Stimulated activated CD8-positive, alpha-beta memory T cell treated with anti-CD3 and anti-CD28 coated beads, Interleukin-15, amount 100 ng/mL, for 48 hours (primary cell): ENCODE results near the gene SIK3.
A peak's percentile ranks its signal among the peaks of the same experiment; 100 is the strongest.

Experiments
- DNase-seq, 2 donors: peaks; one replicate each; pipeline ENCODE4 v3.0.0-alpha.2; 2020; ENCODE audit warnings: low read depth in 2 of 2

SIK3 gene

DNA sequence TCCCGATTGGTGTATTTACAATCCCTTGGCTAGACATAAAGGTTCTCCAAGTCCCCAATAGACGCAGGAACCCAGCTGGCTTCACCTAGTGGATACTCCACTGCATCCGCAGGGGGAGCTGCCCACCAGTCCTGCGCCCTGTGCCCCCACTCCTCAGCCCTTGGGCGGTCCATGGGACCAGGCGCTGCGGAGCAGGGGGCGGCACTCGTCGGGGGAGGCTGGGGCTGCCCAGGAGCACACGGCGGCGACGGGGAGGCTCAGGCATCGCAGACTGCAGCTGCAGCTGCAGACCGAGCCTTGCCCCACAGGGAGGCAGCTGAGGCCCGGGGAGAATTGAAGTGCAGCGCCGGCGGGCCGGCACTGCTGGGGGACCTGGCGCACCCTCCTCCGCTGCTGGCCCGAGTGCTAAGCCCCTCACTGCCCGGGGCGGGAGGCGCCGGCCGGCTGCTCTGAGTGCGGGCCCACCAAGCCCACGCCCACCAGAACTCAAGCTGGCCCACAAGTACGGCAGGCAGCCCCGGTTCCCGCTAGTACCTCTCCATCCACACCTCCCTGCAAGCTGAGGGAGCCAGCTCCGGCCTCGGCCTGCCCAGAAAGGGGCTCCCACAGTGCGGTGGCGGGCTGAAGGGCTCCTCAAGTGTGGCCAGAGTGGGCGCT lies 12.2 kb upstream of the SIK3 start:
- no peak for DNase-seq

DNA sequence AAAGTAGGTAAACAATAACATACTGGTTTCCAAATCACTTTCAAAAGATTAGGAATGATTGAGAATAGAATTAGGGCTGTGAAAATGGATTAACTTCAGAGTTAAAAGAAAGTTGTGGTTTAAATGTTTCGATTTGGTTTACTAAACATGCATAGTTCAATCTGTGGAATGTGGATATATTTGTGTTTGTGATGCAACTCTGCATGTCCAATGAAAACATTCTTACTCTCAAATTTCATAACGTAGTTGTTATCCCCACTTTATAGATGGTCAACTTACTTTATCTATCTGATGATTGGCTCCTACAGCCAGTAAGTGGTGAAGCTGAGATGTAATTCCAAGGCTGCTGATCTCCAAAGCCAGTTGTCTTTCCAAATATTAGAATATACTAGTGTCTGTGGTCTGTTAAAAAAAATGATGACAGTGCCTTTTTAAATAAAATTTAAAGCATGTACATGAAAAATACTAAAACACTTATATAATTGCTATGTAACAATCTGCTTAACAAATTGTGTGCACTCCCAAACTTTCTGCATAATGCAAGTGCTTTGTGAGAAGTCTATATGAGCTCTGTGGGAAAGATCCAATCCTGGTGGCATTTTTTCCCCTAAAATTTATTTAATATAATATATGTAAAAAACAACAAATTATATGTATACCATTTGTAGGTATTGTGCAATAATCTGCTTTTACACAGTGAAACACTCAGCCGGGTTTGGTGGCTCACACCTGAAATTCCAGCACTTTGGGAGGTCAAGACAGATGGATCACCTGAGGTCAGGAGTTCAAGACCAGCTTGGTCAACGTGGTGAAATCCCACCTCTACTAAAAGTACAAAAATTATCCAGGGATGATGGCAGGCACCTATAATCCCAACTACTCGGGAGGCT lies 9.7 kb upstream of the SIK3 start:
- DNase-seq = no peak

DNA sequence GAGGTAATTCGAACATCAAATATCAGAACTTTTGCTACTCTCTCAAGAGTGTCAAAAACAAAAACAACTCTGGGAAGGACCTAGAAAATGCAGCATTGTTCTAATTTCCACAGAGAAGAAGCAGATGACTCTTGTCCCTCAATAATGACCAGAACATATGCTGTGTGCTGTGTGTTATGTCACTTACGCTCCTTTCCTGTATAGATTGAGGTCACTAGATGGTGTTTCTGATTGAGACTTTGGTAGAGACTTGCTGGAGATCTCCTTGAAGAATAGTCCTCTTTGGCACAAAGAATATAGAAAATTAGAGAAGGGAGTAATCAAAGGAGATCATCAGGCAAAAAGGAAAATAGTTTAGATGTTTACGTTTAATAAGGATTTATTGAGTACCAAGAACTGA lies 2.3 kb upstream of the SIK3 start:
- no peak for DNase-seq

DNA sequence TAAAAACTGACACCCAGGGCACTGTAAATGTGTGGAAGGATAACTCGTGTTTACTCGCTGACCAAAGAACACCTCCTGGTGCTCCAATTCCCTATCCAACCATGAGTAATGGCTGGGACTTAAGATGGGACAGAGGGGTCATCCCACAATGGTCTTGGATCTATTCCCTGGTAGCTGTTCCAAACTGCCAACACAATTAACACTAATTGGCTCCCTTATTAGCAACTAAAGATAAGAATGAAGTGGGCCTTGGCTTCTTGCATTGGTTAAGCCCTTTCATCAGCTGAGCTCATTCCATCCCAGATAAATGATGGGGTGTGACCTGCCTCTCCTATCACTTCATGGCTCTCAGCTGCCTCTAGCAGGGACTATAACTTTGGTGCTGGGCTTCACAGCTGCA lies 1.5 kb upstream of the SIK3 start:
- DNase-seq = no peak

DNA sequence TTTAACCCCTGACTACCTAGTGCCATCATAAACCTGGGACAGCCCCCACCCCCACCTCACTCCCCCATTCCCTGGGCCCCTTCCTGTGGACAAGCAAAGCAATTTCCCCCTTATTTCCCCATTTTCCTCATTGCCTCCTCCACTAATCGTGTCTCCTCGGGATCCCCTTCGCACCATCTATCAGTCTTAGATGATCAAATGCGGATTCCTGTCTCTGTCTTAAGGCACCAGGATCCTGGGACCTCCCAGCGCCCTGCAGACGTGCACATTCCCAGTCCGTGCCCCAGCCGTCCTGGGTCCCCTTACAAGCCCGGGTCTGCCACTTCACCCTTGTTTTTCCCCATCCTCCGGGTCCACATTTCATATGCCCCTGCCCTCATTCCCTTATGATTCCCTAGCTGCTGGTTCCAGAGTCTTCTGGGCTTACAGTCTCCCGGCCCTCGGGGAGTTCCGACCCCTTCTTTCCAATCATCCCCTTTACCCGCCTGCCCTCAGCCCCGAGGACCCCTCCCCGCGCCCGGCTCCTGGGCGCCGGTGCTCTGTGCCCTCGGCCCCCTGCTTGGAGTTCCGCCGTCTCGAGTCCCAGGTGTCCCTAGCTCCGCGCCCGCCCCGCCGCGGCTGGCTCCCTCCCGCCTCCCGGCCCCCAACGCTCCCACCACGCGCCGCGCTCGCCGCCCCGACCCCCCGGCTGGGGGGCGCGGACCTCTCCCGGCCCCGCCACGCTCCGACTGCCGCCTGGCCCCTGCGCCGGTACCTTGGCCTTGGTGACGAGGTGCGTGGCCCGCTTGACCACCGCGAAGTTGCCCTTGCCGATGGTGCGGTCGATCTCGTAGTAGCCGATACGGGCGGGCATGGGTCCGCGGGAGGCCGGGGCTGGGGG lies 599 bp downstream of the SIK3 start:
- no peak for DNase-seq

DNA sequence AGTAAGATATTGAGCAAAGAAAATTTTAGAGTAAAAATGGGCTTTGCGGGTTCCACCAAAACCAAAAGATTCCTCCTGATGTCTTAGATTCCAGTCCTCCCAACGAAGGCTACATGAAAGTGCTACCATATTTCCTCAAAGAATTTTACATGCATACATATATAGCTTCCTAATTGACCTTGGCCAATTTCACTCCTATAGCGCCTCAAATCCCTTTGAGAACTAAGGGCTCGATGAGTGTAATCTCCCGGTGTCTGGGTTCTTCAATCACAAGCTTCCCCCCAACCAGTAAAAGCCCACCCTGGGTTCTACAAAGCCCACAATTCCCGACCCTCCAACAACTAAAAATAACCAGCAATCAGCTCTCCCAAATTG lies 1.2 kb downstream of the SIK3 start:
- DNase-seq = no peak

DNA sequence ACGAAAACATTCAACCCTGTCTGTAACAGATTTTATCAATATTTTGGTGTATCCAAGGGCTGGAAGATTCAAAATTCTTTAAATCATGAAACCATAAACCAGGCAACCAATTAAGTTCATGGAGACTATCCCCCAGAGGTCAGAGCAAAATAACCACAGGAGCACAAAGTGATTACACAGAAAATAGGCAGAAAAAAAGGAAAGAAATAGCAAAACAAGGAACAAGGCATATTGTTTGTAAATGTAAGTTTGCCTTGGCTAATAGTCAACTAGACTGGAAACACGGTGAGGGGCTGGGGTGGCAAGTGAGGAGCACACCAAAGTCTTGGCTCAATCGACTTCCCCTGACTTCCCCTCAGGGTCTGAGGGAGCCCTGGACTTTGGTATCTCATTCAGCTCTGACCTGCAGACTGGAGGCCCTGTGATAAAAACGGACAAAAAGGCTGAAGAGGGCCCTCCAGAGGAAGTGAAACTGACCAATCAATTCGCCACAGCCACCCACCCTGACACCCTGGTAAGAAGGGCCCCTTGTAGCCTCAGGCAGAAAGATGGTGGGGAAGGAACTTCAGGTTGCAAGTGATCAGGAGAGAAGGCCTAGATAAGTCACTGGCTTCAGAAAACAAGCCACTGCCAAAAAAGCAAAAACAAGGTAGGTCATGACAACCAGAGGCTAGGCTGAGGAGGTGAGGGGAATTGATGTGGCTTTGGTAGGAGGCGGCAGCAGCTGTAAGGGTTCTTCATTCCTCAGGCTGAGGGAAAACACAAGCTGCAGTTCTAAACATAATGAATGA lies 1.8 kb downstream of the SIK3 start:
- peak in 1 of 2 donors; percentile 2 for DNase-seq

DNA sequence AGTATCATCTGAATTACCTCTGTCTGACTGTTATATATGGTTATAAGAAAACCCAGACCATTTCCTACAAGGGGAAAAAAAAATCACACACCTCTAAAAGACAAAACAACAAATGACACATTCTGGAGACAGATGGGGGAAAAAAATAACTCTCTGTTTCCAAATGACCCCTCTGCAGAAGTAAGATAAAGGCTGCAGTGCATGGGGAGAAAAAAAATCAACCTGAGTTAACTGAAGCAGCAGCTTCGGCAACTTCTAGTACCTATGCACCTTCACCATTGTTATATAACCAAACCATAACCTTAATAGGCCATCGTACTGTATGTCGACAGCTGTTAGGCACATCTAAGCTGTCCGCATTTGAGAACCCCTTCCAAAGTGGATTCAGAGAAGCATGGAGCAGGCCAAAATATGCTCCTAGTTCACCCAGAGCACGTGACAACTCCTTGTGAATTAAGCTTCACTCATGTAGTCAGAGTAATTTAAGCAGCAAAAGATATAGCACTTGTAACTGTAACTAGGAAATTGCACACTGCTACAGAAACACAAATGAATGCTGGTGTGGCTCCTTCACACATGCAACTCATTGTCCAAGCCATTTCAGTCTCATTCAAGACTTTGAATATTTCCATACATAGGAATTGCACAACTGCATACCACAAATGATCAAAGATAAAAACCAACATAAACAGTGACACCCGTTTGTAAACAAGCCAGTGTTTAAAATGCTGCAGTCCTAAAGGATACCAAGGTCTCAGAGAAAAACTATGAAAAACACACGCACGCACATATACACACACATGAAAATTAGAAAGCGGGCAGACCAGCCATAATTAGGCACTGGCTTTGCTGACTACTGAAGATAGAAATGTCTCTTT lies 2.7 kb downstream of the SIK3 start:
- DNase-seq = no peak

DNA sequence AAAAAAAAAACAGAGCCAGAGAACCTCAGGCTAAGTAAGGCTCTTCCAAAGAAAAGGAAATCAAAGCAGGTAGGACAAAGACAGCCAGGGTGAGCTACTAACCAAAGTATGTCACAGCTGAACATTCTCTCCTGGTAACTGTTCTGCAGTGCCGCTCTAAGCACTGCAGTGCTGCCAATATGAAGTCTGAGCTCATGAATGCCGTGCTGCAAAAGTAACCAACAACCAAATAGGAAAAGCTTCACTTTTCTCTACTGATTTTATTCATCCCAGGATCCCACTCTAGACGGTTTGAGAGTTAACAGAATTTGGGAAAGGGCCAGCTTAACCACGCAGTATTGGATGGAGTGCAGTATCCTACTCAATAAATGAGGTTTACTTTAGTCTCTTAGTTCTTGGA lies 3.5 kb downstream of the SIK3 start:
- DNase-seq = no peak

DNA sequence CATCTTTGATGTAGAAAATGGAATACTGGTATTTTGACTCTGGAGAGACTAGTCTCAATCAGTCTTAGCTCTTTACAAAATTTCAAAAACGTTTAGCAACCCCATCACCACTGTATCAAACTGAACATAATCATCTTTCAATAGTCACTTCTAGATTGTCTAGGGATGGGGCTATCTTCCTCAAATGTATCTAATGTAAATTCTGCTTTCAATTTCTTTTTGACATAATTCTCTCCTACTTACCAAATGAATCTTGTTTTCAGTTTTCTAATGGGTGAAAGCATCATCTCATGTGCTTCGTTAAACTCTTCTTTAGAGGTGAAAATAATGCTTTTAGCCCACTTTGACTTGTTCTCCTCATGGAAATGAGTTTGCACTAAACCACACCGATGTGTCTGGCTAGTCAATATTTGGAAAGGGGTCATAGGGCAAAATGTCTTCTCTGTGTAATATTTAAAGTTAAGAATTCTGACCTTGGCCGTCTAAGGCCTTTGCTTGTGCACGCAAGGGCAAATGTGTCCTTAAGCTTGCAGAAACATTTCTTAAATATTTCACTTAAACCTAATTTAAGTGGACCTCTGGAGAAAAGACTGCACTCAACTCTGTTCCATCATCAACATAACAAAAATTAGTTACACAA lies 5.2 kb downstream of the SIK3 start:
- DNase-seq = no peak

DNA sequence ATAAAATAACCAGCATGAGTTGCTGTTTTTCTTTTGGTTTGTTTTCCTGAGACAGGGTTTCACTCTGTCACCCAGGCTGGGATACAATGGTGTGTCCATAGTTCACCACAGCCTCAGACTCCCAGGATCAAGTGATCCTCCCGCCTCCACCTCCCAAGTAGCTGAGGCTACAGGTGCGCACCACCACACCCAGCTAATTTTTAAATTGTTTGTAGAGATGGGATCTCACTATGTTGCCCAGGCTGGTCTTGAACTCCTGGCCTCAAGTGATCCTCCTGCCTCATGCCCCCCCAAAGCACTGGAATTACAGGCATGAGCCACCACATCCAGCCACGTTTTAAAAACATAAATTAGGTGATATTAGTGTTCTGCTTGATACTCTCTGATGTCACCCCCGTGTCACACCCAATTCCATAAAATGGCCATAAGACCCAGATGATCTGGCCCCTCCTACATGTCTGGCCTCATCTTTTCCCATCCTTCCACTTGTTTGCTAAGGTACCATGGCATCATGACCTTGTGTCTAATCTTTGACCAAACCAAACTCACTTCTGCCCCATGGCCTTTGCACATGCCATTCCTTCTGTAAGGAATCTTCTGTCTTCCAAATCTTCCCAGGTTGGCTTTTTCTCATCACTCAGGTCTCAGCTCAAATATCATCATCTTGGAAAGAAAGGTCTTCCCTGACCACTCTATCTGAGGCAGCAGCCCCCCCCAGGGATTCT lies 6.3 kb downstream of the SIK3 start:
- DNase-seq = no peak

DNA sequence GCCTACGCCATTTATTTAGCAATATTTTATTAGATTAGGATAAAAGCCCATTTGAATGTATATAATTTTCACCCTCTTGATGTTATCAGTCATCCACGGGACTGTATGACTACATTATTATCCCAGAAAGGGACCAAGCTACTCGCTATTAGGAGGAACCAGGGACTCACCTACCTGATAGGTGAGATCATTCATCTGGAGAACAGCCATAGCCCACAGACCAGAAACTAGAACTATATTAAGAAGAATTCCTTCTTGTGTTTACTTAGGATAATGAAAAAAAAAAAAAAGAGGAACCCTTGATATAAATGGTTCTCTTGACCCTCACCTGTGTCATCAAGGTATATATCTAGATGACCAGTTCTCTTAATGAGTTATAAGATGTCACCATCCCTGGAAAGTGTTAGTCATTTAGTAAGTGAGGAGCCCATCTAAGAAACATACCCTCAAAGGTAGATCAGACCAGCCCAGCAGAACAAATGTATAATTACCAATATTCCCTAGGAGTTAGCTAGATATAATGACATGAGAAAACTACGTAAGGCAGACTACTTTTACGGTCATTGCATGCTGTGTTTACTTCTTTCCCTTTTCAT lies 8.0 kb downstream of the SIK3 start:
- DNase-seq = no peak

DNA sequence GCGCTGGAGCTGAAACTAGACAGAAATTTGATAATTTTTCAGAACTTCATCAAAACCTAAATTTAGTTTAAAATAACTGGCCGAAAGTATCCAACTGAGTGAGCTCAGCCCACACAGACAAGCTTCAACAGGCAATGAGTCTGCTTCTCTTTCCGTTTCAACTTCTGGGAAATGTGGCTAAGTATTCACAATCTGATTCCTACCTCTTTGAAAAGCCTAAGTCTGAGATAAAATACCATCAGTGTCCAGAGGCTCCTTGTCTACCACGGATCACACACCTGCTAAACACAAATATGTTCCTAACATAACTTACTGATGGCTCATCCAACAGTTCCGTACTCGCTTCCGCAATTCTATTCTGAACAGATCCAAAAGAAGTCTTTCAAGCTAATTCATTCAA lies 8.5 kb downstream of the SIK3 start:
- no peak for DNase-seq

DNA sequence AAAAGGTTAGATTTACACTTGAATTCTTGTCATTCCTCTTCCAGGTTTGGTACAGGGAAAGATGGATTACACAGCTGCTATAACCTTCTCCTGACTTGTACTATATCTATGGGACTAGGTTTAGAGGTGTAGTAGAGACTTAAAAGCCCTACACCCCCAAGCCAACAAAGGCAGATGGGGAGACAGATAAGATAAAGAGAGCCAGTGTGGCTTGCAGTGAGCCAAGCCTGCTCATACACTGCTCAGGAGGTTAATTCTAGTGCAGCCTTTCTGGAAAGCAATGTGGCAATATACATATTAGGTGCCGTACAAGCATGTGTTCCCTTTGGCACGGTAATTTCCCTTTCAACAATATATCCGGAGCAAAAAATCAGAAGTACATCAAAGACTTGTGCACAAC lies 10.8 kb downstream of the SIK3 start:
- no peak for DNase-seq

DNA sequence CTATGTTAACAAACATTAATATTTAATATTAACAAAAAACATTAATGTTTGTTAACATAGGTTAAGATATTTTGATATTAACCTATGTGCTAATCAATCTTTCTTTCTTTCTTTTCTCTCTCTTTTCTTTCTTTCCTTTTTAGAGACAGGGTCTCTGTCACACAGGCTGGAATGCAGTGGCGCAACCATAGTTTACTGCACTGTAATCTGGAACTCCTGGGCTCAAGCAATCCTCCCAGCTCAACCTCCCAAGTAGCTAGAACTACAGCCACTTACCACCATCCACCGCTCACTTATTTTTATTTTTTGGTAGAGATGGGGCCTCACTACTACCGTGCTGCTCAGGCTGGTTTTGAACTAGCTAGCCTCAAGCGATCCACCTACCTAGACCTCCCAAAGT lies 13.2 kb downstream of the SIK3 start:
- no peak for DNase-seq

DNA sequence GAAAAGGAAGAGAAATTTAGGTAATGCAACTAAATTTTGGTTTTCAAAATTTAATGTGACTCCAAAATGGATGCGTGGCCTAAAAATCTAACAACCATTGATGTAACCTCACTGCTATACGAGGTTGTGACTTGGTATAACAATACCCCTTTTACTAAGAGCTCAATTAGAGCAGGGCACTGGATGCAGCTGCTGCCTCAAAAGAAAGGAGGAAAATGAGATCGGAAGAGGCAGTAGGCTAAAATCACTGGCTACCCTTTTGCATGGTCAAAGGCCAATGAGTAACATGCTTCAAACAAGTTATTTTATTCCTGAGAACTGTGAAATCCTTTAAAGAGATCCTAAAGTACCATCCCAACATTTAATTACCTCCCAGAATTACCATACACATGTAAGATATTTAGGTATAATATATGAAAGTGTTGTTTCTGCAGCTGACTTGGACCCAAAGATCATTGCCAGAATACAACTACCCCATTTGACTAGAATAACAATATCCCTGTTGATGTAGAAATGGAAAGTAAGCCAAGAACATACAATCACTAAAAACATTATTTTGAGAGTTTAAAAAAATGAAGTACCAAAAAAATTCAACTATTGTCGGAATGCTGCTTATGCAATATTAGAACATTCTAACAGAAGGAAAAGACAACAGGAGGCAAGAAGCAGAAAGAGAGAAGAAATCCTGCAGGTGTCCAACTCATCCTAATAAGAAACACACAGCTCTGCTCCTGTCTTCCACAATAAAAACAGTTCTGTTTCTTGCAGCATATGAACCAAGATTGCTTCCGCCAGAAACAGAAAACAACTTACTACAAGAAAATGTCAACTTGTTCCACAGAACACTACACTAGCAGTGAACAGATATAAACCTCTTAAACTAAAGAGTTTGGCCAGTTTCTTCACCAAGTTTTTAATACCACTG lies 15.0 kb downstream of the SIK3 start:
- DNase-seq = no peak

DNA sequence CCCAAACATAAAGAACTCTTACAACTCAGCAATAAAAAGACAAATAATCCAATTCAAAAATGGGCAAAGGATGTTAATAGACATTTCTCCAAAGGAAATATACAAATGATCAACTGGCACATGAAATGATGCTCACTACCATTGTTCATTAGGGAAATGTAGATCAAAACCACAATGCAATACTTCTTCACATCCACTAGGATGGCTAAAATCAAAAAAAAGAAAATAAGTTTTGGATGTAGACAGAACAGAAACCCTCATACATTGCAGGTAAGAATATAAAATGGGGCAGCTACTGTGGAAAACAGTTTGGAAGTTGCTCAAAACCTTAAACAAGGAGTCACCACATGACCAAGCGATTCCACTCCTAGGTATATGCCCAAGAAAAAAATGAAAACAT lies 16.3 kb downstream of the SIK3 start:
- DNase-seq = no peak

DNA sequence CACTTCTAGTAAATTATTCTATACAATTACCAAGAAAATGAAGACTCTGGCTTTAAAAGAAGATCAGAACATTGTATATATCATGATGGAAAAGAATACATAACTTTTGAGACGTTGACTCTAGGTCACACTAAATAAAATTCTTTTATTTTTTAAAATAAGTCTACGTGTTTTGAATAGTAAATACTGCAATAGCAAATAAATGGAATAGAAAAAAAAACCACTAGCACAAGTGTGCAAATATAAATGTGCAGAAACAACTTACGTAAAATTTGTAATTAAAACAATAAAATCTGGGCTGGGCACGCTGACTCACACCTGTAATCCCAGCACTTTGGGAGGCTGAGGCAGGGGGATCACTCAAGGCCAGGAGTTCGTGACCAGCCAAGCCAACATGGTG lies 17.9 kb downstream of the SIK3 start:
- no peak for DNase-seq
